T47D (cell line): ENCODE data around the gene LMO1.

ENCODE experiments used
- DNase-seq, 2 experiments: peaks; one replicate each; pipeline versions ENCODE4 v3.0.0 to v3.0.0-alpha.2; 2011 to 2012; ENCODE audit warnings: low read depth in 1 of 2, low spot score in 1 of 2
- JUND ChIP-seq: IDR thresholded peaks from 2 replicates; pipeline ENCODE4 v1.6.1; 2012; ENCODE audit warnings: low read depth
- in situ Hi-C: cut with HindIII; loops from 2 replicates; pipeline ENCODE4 v1.10.0; 2016; ENCODE audit warnings: low sequenced_read_pairs, low pct_unique_long_range_greater_than_20kb

LMO1 gene

DNA sequence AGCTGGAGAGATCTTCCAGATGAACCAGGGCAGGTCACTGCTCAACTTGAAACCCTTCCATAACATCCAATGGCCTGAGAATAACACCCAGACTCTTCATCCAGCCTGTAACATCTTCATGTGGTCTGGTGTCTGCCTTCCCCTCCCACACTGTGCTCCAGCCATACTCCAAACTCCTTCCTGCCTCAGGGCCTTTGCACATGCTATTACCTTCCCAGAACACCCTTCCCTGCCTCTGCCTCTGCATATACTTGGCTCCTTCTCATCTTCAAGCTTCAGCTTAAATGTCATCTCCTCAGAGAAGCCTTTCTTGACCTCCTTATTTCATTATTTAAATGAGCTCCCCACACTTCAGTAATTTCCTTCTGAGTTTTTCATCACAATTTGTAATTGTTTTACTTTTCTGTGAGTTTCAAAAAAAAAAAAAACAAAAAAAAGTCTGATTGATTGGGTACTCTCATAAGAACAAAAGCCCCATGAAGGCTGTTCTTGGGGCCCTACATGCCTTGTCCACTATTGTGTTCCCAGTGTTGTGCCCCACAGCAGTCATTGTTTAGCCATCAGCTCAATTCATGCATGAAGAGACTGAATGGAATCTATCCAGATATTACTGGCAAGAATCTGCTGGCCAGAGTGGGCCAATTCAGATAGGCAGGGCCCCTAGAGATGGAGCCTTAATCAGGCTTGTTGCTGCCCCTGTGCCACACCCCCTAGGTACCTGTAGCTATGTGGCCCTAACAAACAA, 22.1 kb downstream of the LMO1 start:
- in situ Hi-C loops, result no loop called here
- DNase-seq, result no peak
- TF ChIP-seq JUND, result no peak

GRCh38 chr11:8239536-8240228, 24.0 kb downstream of the LMO1 start:
- no peak for TF ChIP-seq JUND
- DNase-seq, result no peak
- in situ Hi-C loops, result no loop called here

- in situ Hi-C loops, result no loop called here
- no peak for TF ChIP-seq JUND
- no peak for DNase-seq
Observed at GRCh38 chr11:8239040-8239439, 24.6 kb downstream of the LMO1 start.

DNA sequence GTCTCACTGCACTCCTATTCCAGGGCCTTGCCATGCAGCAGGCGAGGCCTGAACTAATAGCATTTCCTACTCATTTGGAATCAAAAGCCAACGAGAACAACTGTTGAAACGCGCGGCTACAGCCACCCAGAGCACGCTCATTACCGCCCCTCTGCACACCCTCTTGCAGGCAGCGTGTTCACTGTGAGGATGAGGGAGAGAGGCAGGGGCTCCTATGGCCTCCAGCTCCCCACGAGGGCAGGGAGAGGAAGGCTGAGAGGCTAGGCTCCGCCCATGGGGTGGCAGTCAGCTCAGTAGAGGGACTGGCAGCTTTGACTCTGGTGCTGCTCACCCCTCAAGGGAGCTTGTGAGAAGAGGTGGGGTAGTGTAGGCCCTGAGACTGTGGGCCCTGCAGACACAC, 26.2 kb downstream of the LMO1 start:
- no peak for TF ChIP-seq JUND
- in situ Hi-C loops, result no loop called here
- DNase-seq, result no peak

DNA sequence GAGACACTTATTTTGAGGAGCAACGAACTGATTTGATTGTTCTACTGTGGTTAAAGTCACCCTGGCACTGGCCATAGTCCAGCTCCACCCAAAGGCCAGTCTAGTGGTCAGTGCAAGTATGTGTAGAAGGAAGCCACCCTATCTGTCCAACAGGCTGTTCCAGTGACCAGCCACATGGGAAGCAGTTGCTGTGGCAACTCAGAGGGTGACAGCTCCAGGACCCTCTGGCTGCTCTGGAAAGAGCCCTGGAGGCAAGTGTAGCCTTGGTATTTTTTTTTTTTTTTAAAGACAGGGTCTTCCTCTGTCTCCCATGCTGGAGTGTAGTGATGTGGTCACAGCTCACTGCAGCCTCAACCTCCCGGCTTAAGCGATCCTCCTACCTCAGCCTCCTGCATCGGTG, 27.8 kb downstream of the LMO1 start:
- in situ Hi-C loops, result no loop called here
- no peak for DNase-seq
- TF ChIP-seq JUND, result no peak

- no peak for TF ChIP-seq JUND
- in situ Hi-C loops, result no loop called here
- no peak for DNase-seq
Observed at GRCh38 chr11:8234910-8235309, 28.8 kb downstream of the LMO1 start.

- peak in 1 of 2 experiments; percentile 41 for DNase-seq
- no peak for TF ChIP-seq JUND
- in situ Hi-C loops, result no loop called here
Observed at GRCh38 chr11:8234425-8234821, 29.3 kb downstream of the LMO1 start.

GRCh38 chr11:8233691-8234424, 29.8 kb downstream of the LMO1 start:
- no peak for TF ChIP-seq JUND
- DNase-seq, result no peak
- in situ Hi-C loops, result no loop called here

DNA sequence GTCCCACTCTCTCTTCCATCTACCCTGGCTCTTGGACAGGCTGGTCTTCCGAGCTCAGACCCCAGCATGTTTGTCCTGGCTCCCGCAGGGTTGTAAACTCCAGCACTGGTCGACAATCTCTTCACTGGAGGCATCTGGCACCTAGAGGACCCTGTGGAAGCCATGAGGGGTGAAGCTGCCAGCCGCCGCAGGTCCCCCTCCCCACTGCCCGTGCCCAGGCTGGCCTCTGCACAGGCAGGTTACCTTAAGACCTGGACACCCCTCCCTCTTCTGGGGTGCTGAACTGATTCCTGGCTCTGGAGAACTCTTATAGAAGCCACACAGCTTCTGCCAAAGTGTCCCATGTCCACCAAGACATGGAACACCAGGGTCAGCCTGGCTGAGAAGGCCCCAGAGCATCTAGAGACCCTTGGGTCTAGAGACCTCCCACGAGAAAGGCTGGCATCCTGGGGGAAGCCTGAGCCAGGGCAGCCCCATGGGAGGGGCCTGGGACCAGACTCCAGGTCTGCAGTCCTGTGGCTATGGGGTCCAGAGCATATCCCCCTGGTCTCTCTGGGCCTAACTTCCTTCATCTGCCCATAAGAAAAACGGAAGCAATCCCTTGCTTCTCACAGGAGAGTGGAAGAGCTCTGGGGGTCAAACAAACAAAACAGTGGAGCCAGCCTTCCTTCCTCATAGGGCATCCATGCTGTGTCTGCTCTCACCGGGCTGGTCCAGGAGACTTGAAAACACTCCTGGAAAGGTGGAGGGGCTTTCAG, 30.6 kb downstream of the LMO1 start:
- no peak for DNase-seq
- TF ChIP-seq JUND, result no peak
- in situ Hi-C loops, result no loop called here

DNA sequence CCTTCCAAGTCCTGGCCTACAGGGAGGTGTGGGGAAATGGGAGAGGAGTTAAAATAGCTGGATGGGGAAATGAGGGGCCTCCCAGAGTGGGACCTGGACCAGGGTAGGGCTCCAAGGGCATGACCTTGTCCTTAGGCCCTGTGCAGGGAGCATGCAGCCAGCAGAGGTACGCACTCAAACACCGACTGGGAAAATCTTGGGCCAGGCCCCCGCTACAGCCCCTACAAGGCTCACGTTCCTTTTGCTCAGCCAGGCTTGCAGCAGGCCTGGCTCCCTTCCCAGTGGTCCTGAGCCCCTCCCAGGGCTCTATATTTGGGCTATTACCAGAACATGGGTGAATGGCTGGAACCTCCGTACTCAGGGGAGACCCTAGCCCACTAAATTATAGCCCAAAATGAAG, 31.3 kb downstream of the LMO1 start:
- no peak for TF ChIP-seq JUND
- in situ Hi-C loops, result no loop called here
- no peak for DNase-seq

DNA sequence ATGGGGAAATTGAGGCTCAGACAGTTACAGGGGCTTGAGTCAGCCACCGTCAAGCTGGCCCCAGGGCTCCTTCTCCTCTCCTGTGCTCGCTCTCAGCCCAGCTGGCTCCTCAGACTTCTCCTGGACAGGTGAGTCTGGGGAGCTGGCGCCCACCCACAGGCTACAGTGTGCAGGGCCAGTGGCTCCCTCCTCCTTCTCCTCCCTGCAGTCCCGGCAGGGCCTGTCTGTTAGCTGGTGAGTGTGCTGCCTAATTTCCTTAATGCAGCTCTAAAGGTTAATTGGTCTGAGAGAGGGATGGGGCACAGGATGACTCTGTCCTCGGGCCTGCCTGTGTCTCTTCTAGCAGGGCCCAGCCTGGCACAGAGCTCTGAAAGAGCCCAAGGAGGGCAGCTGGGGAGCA, 31.7 kb downstream of the LMO1 start:
- no peak for TF ChIP-seq JUND
- no peak for DNase-seq
- in situ Hi-C loops, result no loop called here
